Large intestine (tissue), 3 donors: ENCODE results near the gene NTRK1. TPM values are rescaled to one million over a fixed set of nuclear protein-coding genes. Genes with fewer than 3 reads are reported as not detected.
A peak's percentile ranks its signal among the peaks of the same experiment; 100 is the strongest.

Source experiments
- DNase-seq, 2 donors: peaks; one replicate each; pipeline versions ENCODE4 v3.0.0 to v3.0.0-alpha.2; 2013
- H3K27ac ChIP-seq: one replicate; pipeline ENCODE4 v1.5.1; 2013; ENCODE audit warnings: low read length
- H3K27me3 ChIP-seq: 2 replicates; pipeline ENCODE4 v1.6.1; 2013; ENCODE audit warnings: low read length; ENCODE audit not compliant: control insufficient read depth, insufficient read depth
- H3K36me3 ChIP-seq: 2 replicates; pipeline ENCODE4 v1.6.1; 2013; ENCODE audit warnings: low read length; ENCODE audit not compliant: control insufficient read depth, insufficient read depth
- H3K4me1 ChIP-seq: one replicate; pipeline ENCODE4 v1.6.1; 2013; ENCODE audit warnings: low read length; ENCODE audit not compliant: control insufficient read depth, insufficient read depth
- H3K4me3 ChIP-seq: one replicate; pipeline ENCODE4 v1.5.1; 2013; ENCODE audit warnings: low read length
- H3K9me3 ChIP-seq: one replicate; pipeline ENCODE4 v1.6.1; 2013; ENCODE audit warnings: mild to moderate bottlenecking, low read depth, low read length, moderate library complexity; ENCODE audit not compliant: control insufficient read depth
- WGBS: methylation state at CpG from one replicate; pipeline ENCODE4 v1.1.5; 2013; ENCODE audit warnings: low lambda C conversion rate; ENCODE audit not compliant: insufficient coverage; 5-methylcytosine and 5-hydroxymethylcytosine counted together
- polyA plus RNA-seq: library from polyadenylated mRNA; unstranded; fragments of 120-200 nt; gene quantifications from one replicate; pipeline ENCODE4 v1.2.1, GENCODE V29; 2013

NTRK1 gene
- polyA plus RNA-seq, 1 donor, result 0.15 TPM

DNA sequence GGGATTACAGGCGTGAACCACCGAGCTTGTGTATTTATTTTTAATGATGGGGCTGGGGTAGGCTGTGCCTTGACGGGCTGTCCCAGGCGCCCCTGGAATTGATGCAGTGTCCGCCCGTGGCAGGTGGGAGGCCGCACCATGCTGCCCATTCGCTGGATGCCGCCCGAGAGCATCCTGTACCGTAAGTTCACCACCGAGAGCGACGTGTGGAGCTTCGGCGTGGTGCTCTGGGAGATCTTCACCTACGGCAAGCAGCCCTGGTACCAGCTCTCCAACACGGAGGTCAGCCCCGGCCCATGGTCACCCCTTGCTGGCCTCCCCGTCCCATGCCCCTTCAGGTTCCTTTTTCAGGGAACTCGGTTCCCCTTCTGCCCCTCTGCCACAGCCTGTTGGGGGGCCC lies 19.2 kb downstream of the NTRK1 start:
- Histone ChIP-seq H3K36me3 (no peaks in the 10 kb centered on the region), H3K27ac (no peak overlapping the region), H3K27me3 (peaks cover 75% of the 10 kb centered on the region), H3K9me3 (no peaks in the 10 kb centered on the region), H3K4me3 (no peak overlapping the region), H3K4me1 (no peaks in the 10 kb centered on the region)
- no peak for DNase-seq
- no CpG with 5 or more reads among the region's 21 CpGs for WGBS

DNA sequence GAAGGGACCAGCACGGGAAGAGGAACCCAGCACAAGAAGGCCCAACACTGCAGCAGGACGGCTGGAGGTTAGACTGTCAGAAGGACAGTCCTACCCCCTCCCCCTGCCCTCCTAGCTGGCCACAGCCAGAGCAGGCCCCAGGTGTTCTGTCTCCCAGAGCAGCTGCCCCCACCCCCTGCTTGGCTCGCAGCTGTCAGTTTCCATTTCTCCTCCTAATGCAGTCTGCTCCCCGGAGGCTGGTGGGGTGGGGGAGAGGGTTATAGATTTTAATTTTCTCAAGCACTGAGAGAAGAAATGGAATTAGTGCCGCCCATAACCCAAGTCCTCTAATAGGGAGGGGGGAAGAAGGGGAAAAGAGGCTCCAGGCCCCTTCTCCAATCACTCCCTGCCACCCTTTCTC lies 19.8 kb downstream of the NTRK1 start:
- Histone ChIP-seq H3K4me1 (no peaks in the 10 kb centered on the region), H3K9me3 (no peaks in the 10 kb centered on the region), H3K27me3 (peaks cover 73% of the 10 kb centered on the region), H3K4me3 (no peak overlapping the region), H3K36me3 (no peaks in the 10 kb centered on the region), H3K27ac (no peak overlapping the region)
- WGBS, result no CpG with 5 or more reads among the region's 5 CpGs
- DNase-seq, result no peak

DNA sequence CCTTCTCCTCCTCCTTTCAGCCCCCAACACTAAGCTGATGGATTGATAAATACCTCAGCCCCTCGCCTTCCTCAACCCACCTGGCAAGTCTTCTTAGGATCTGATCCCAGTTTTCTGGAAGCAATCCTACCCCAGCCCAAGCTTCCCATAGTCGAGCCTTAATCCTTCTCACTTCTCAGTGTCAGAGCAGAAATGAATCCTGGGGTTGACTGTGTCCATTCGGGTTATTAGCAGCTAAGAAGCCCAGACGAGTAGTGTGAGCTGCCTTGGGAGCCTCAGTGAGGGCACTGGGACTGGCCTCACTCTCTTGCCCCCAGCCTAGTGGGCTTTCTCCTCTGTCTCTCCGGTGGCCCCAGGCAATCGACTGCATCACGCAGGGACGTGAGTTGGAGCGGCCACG lies 20.4 kb downstream of the NTRK1 start:
- Histone ChIP-seq H3K4me3 (no peak overlapping the region), H3K4me1 (no peaks in the 10 kb centered on the region), H3K9me3 (no peaks in the 10 kb centered on the region), H3K27ac (no peak overlapping the region), H3K27me3 (peaks cover 73% of the 10 kb centered on the region), H3K36me3 (no peaks in the 10 kb centered on the region)
- WGBS, result no CpG with 5 or more reads among the region's 10 CpGs
- no peak for DNase-seq

DNA sequence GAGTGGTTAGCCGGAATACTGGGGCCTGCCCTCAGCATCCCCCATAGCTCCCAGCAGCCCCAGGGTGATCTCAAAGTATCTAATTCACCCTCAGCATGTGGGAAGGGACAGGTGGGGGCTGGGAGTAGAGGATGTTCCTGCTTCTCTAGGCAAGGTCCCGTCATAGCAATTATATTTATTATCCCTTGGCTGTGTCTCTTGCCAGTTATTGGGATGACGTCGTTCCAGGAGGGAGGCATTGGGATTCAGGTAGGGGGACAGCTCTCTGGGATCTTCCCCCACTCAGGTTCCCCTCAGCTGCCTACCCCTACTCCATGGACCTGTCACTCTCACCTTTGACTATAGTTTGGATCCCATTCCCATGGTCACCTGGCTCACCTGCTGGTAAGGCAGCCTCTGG lies 21.0 kb downstream of the NTRK1 start:
- Histone ChIP-seq H3K36me3 (no peaks in the 10 kb centered on the region), H3K9me3 (no peaks in the 10 kb centered on the region), H3K4me3 (no peak overlapping the region), H3K4me1 (no peaks in the 10 kb centered on the region), H3K27me3 (peaks cover 70% of the 10 kb centered on the region), H3K27ac (no peak overlapping the region)
- no peak for DNase-seq
- WGBS, result no CpG with 5 or more reads among the region's 4 CpGs

DNA sequence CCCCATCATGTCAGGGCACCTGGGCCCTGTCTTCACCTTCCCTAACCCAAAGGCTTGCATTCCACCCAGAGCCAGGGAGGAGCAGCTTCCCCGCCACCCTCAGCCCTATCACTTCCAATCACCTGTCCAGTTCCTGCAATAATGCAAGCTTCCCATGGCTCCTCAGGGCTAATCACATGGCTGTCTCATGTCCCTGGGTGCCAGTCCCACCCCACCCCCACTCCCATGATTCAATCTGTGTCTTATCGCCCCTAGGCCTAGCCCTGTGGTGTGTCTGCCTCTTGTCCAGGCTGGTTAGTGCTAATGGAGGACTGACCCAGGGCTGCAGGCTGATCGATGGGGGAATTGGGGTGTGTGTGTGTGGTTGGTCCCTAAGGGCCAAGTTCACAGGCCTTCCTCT lies 21.9 kb downstream of the NTRK1 start:
- H3K36me3 ChIP-seq, result no peaks in the 10 kb centered on the region
- no peak overlapping the region for H3K27ac ChIP-seq
- peak in 1 of 2 donors; percentile 44 for DNase-seq
- no CpG with 5 or more reads among the region's 3 CpGs for WGBS
- no peaks in the 10 kb centered on the region for H3K9me3 ChIP-seq
- H3K4me1 ChIP-seq, result no peaks in the 10 kb centered on the region
- peaks cover 72% of the 10 kb centered on the region for H3K27me3 ChIP-seq
- H3K4me3 ChIP-seq, result no peak overlapping the region

DNA sequence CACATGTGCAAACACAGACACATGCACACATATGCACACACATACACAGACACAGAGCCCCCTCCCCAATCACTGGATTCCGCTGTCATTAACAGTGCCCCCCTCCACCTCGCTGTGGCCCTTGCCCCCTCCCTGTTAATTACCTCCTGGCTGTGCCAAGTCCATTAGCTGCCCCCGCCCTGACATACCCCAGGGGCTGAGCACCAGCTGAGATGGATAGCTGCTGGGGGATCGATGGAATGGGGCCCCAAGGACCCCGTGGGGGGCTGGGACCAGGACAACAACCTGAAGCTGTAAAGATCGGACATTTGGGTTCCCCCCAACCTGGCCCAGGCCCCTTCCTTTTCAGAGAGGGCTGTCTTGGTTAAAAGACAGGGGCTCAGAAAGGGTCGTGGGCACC lies 23.3 kb downstream of the NTRK1 start:
- WGBS, result no CpG with 5 or more reads among the region's 7 CpGs
- H3K27me3 ChIP-seq, result peaks cover 64% of the 10 kb centered on the region

DNA sequence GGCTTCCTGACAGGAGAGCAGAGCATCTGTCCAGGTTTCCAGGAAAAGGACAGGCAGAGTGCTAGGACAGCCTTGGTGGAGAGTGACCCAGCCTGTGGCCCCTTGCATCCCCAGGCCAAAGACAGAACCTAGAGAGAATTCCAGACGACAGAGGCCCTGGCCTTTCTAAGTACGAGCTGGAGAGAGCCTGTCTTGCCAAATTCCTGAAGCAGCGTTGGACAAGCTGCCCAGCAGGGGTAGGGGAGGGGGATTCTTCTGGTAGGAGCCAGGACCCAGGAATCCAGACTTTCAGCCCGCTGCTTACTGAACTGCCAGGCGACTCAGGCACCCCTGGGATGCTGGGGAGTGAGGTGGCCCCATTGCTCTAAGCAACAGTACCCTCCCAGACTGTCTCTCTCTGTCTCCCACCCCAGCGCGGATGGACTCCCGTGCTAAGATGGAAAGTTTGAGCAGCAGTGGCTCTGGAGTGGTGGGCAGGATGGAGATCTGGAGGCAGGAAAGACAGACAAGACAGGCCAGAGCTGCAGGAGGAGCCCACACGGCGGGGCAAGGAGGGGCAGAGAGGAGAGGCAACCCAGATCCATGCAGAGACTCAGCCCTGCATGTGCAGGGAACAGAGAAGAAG lies 24.0 kb downstream of the NTRK1 start:
- Histone ChIP-seq H3K36me3 (no peaks in the 10 kb centered on the region), H3K27me3 (peaks cover 59% of the 10 kb centered on the region), H3K4me1 (no peaks in the 10 kb centered on the region), H3K9me3 (no peaks in the 10 kb centered on the region), H3K4me3 (no peak overlapping the region), H3K27ac (no peak overlapping the region)
- no CpG with 5 or more reads among the region's 10 CpGs for WGBS
- no peak for DNase-seq

More for the DNA sequence above, 23.3 kb downstream of the NTRK1 start:
- Histone ChIP-seq H3K36me3 (no peaks in the 10 kb centered on the region), H3K27ac (no peak overlapping the region), H3K4me1 (no peaks in the 10 kb centered on the region), H3K4me3 (no peak overlapping the region), H3K9me3 (no peaks in the 10 kb centered on the region)
- DNase-seq, result no peak

DNA sequence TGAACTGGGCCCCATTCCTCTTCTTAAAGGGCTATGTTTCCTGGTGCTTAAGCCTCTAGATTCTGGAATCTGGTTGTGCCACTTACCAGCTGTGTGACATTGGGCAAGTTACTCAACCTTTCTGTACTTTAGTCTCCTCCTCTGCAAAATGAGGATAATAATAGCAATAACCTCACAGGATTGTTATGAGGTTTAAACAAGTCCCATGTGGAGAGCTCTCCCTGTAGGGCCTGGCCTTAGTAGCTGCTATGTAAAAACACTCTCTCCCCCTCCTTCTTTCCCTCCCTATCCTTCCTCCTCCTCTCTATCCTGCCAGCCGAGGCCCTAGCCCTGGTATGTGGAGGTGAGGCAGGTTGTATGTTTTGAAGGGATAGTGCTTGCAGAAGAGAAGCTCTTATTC lies 24.6 kb downstream of the NTRK1 start:
- H3K27ac ChIP-seq, result no peak overlapping the region
- H3K4me1 ChIP-seq, result no peaks in the 10 kb centered on the region
- H3K36me3 ChIP-seq, result no peaks in the 10 kb centered on the region
- no CpG with 5 or more reads among the region's 1 CpG for WGBS
- H3K4me3 ChIP-seq, result no peak overlapping the region
- H3K27me3 ChIP-seq, result peaks cover 56% of the 10 kb centered on the region
- no peaks in the 10 kb centered on the region for H3K9me3 ChIP-seq
- DNase-seq, result no peak

DNA sequence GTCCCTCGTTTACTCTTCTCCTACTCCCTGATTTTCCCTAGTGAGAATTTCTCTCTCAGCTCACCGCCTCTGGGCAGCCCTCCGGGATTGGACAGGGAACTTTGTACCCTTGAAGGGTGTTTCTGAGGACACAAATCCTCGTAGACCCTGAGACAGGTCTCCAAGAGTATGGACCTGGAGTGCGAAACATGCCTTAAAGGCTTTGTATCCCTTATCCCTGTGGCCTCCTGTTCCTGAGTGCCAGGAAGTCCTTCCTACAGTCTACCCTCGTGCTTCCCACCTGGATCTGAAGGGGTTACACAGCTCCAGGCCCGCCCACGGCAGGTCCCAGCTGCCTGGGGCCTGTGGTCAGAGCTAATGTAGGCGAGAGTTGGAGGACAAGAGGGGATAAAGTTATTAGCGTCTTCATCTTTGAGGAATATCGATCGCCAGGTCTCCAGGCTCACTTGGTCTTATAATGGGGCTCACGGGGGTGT lies 25.3 kb downstream of the NTRK1 start:
- Histone ChIP-seq H3K4me1 (no peaks in the 10 kb centered on the region), H3K9me3 (no peaks in the 10 kb centered on the region), H3K27me3 (peaks cover 51% of the 10 kb centered on the region), H3K36me3 (no peaks in the 10 kb centered on the region), H3K4me3 (no peak overlapping the region), H3K27ac (no peak overlapping the region)
- no peak for DNase-seq
- no CpG with 5 or more reads among the region's 13 CpGs for WGBS

DNA sequence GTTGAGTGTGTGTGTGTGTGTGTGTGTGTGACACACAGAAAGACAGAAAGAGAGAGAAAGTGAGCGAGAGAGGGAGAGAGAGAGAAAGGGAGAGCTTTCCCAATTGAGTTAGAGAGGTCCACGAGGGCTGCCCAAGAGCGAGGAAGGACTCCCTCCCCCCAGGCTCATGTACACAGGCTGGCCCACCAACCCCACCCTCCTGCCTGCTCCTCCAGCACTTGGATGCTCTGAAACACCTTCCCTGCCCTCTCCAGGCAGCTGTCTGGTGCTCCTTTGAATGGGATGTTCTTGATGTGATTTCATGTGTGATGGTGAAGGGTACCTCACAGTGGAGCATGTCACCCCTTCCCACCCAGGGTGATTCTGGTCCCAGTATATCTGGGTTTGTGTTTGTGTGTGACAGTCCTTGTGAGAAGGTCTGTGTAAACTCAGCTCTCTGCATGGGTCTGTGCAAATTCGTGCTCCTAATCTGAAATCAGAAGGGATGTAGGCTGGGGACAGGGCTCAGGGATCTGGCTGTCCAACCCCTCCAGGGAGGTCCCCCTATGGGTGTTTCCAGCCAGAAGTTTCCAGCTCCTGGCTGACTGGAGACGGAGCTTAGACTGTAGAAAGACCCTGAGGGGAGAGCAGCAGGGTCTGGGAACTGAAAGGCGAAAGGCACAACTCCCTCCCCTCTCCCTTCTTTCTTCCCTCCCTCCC lies 26.1 kb downstream of the NTRK1 start:
- H3K4me3 ChIP-seq, result no peak overlapping the region
- no peaks in the 10 kb centered on the region for H3K9me3 ChIP-seq
- no peak for DNase-seq
- H3K4me1 ChIP-seq, result no peaks in the 10 kb centered on the region
- no peaks in the 10 kb centered on the region for H3K36me3 ChIP-seq
- peaks cover 51% of the 10 kb centered on the region for H3K27me3 ChIP-seq
- H3K27ac ChIP-seq, result no peak overlapping the region
- WGBS, result no CpG with 5 or more reads among the region's 6 CpGs

DNA sequence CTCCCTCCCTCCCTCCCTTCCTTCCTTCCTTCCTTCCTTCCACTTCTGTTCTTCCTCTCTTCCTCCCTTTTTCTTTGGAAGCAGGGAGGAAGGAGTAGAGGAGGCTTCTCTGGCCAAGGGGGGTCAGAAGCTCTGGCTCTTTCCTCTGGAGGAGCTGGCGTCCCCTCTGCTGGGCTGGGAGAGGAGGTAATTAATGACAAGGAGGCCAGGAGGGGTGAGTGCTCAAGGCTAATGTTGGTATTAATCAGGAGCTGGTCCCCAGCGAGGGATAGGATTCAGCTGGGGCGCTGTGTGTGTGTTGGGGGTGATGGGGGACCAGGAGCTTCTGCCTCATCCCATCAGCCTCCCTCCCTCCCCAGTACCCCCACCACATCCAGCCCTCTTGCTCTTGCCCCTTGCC lies 26.7 kb downstream of the NTRK1 start:
- no peaks in the 10 kb centered on the region for H3K9me3 ChIP-seq
- peaks cover 55% of the 10 kb centered on the region for H3K27me3 ChIP-seq
- no CpG with 5 or more reads among the region's 3 CpGs for WGBS

More for the DNA sequence above, 26.7 kb downstream of the NTRK1 start:
- no peak for DNase-seq
- Histone ChIP-seq H3K4me3 (no peak overlapping the region), H3K27ac (no peak overlapping the region), H3K4me1 (peaks cover 4% of the 10 kb centered on the region), H3K36me3 (no peaks in the 10 kb centered on the region)
